Activated naive CD8-positive, alpha-beta T cell treated with anti-CD3 and anti-CD28 coated beads, Interleukin-2, amount 50 U/mL, for 16 hours (primary cell): ENCODE measurements around the gene CUL4A.
"Not testable (repeated sequence)": the region's sequence is repeated elsewhere in the genome, so short reads cannot be mapped to it uniquely, and the experiment has no call there.

Experiments
- DNase-seq: peaks from one replicate; pipeline ENCODE4 v3.0.0-alpha.2; 2020; ENCODE audit warnings: low read depth, low spot score

Gene CUL4A

DNA sequence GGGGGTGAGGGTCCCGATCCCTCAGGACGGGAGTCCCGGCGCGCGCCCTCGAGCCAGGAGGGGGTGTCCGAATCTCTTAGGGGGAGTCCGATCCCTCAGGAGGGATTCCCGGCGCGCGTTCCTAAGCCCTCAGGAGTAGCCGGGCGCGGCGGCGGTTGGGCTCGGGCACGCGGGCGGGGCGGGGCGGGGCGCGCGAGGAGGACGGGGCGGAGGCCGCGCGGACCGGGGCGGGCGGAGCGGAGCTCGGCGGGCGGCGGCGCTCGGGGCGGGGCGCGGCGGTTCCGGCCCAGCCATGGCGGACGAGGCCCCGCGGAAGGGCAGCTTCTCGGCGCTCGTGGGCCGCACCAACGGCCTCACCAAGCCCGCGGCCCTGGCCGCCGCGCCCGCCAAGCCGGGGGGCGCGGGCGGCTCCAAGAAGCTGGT, at the start of gene CUL4A:
Gene CUL4A (plus strand): TSS at position 278 of the 423 bp plus-strand sequence. CDS start 15 bp downstream, at position 293.
- DNase-seq = peak; percentile 40

- DNase-seq = no peak
Observed at GRCh38 chr13:113159701-113160100, 49.7 kb upstream of the CUL4A start.

GRCh38 chr13:113160983-113161382, 48.4 kb upstream of the CUL4A start:
- DNase-seq = no peak

DNA sequence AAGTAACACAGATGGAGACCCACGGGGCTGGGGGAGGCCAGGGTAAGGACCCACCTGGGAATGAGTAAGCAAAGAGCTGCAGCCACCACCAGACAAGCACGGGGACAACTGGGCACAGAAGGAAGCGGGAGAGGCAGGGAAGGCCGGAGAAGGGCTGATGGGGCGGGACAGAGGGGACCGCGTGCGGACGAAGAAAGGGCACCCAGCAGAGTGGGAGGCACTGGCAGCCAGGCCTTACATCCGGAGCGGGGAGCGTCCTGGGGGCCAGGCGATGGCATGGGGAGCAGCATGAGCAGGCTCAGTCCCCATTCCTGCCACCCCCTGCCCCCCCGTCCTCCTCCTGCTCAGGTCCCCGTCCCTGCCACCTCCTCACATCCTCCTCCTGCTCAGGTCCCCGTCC, 48.0 kb upstream of the CUL4A start:
- DNase-seq = no peak

GRCh38 chr13:113161975-113162374, 47.4 kb upstream of the CUL4A start:
- not testable (repeated sequence) for DNase-seq

- no peak for DNase-seq
Observed at GRCh38 chr13:113162783-113163685, 46.4 kb upstream of the CUL4A start.

DNA sequence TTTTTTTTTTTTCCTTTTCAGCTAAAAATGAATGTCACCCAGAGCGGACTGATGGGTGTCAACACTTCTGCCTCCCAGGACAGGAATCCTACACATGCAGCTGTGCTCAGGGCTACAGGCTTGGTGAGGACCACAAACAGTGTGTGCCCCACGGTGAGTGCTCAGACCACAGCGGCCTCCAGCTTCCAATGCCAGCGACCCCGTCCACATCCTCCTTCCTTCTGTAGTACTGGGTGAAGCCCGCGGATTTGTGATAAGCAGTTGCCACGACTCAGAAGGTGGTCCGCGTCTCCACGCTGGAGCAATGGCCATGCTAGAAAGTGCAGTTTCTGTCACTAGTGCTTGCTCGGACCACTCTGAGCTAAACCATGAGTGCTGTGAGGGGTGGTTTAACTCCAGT, 44.9 kb upstream of the CUL4A start:
- no peak for DNase-seq

GRCh38 chr13:113166266-113166665, 43.1 kb upstream of the CUL4A start:
- no peak for DNase-seq

GRCh38 chr13:113166681-113167080, 42.7 kb upstream of the CUL4A start:
- no peak for DNase-seq

DNA sequence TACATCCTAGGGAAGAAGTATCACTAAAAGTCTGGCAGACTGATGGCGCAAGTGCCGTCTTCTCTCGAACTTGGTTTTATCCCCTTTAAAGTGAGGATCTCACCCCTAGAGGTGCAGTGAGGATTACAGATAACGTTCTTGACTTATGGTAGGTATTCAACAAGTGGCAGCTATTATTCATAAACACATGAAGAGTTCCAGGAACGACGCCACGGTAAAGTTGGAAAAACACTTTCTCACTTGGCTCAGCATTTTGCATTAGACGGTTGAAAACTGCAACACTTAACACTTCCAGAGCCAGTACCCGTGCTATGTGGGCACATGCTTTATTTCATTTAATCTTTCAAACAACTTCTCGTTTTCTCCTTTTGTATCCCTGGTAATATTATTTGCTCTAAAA, 42.3 kb upstream of the CUL4A start:
- DNase-seq = no peak

GRCh38 chr13:113167575-113167974, 41.8 kb upstream of the CUL4A start:
- DNase-seq = no peak

DNA sequence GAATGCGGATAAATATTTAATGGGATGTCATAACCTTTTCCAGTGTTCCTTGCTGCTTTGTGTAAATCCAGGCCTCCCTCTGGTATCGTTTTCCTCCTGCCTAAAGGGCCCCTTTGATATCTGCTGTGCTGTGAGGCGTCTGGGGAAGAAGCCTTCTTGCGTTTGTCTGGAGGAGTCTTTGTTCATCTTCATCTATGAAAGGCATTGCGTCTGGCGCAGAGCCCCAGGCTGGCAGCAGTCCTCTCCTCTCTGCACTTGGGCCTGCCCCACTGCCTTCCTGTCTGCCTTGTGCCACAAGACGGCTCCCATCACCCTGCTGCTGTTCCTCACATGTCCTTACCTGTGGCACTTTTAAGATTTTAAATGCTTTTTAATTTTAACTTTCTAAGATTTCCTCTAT, 41.2 kb upstream of the CUL4A start:
- no peak for DNase-seq

GRCh38 chr13:113169277-113170272, 39.8 kb upstream of the CUL4A start:
- no peak for DNase-seq

- no peak for DNase-seq
Observed at GRCh38 chr13:113170511-113170910, 38.9 kb upstream of the CUL4A start.

- no peak for DNase-seq
Observed at GRCh38 chr13:113171250-113172125, 37.9 kb upstream of the CUL4A start.

- DNase-seq = no peak
Observed at GRCh38 chr13:113172419-113172926, 36.9 kb upstream of the CUL4A start.

- DNase-seq = no peak
Observed at GRCh38 chr13:113176280-113176679, 33.1 kb upstream of the CUL4A start.

GRCh38 chr13:113176822-113177221, 32.6 kb upstream of the CUL4A start:
- no peak for DNase-seq

GRCh38 chr13:113178070-113178895, 31.1 kb upstream of the CUL4A start:
- no peak for DNase-seq

DNA sequence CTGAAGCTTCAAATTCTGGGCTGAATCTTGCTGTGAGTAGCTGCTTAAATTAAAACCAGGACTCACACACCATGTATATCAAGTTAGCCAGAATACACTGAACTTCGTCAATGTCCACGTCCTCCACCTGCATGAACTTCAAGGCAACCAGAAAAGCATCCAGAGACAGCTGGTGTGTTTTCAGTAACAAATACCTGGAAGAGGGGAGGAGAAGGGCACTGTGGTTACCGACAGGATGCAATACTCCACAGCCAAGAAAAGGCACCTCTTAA, 30.6 kb upstream of the CUL4A start:
- no peak for DNase-seq
